NCI-H2029 (cell line): ENCODE measurements around the gene CCDC142.
"Not testable (repeated sequence)": the region's sequence is repeated elsewhere in the genome, so short reads cannot be mapped to it uniquely, and the experiment has no call there.

Experiments
- DNase-seq: peaks from one replicate; lab custom pipeline; 2025; lab: John Stamatoyannopoulos, UW

CCDC142 gene

GRCh38 chr2:74471332-74472065 lies 11.3 kb downstream of the CCDC142 start:
- DNase-seq: no peak

GRCh38 chr2:74470742-74471141 lies 12.1 kb downstream of the CCDC142 start:
- DNase-seq: not testable (repeated sequence)

GRCh38 chr2:74464406-74464805 lies 18.4 kb downstream of the CCDC142 start:
- DNase-seq: no peak

GRCh38 chr2:74462786-74463105 lies 20.1 kb downstream of the CCDC142 start:
- no peak for DNase-seq

GRCh38 chr2:74462054-74462785 lies 20.6 kb downstream of the CCDC142 start:
- no peak for DNase-seq

GRCh38 chr2:74461187-74462053 lies 21.4 kb downstream of the CCDC142 start:
- no peak for DNase-seq

GRCh38 chr2:74460187-74460586 lies 22.6 kb downstream of the CCDC142 start:
- DNase-seq: not testable (repeated sequence)

GRCh38 chr2:74459503-74460118 lies 23.2 kb downstream of the CCDC142 start:
- not testable (repeated sequence) for DNase-seq

- DNase-seq: no peak
Observed at GRCh38 chr2:74458938-74459363, 23.8 kb downstream of the CCDC142 start.

GRCh38 chr2:74458132-74458937 lies 24.5 kb downstream of the CCDC142 start, which contains the start of gene WBP1:
WBP1 (plus strand) TSS chr2:74458438; CDS start chr2:74458603, 165 bp downstream.
- DNase-seq: peak; percentile 97

- DNase-seq: peak; percentile 49
Observed at GRCh38 chr2:74457549-74458131, 25.2 kb downstream of the CCDC142 start.

GRCh38 chr2:74457129-74457548 lies 25.7 kb downstream of the CCDC142 start:
- DNase-seq: no peak

GRCh38 chr2:74454654-74455511 lies 27.9 kb downstream of the CCDC142 start, which contains the start of gene INO80B:
INO80B (plus strand) TSS chr2:74455087; CDS start chr2:74455117, 30 bp downstream.
- DNase-seq: peak; percentile 92

GRCh38 chr2:74450570-74451190 lies 32.1 kb downstream of the CCDC142 start:
- no peak for DNase-seq

- DNase-seq: no peak
Observed at GRCh38 chr2:74448771-74449170, 34.0 kb downstream of the CCDC142 start.

GRCh38 chr2:74447230-74447999 lies 35.4 kb downstream of the CCDC142 start:
- DNase-seq: no peak

GRCh38 chr2:74444498-74445318 lies 38.1 kb downstream of the CCDC142 start:
- DNase-seq: no peak
